GM19043 (cell line): ENCODE data around the gene TSEN15.
A peak's percentile ranks its signal among the peaks of the same experiment; 100 is the strongest.

Source experiments
- ATAC-seq: cut with Tn5 transposase; IDR thresholded peaks from one replicate; pipeline ENCODE4 v1.9.1; 2021; ENCODE audit warnings: low read depth; ENCODE audit not compliant: unreplicated experiment

Gene TSEN15

DNA sequence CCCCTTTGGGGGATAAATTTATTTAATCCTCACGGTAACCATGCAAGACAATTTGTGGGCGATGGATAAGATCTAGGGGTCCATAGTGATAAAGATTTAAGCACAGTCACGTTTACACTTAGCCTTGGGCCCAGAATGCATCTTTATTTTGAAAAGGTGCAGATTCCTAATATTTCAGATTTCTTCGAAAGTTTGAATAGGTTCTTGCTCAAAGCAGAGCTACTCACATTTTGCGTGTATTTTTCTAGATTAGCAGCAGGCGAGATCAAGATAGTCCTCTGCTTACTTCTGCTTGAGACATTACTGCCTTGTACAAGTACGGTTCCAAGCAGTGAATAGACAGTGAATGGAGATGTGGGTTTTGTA, 647 bp downstream of the TSEN15 start:
- ATAC-seq, result no peak

DNA sequence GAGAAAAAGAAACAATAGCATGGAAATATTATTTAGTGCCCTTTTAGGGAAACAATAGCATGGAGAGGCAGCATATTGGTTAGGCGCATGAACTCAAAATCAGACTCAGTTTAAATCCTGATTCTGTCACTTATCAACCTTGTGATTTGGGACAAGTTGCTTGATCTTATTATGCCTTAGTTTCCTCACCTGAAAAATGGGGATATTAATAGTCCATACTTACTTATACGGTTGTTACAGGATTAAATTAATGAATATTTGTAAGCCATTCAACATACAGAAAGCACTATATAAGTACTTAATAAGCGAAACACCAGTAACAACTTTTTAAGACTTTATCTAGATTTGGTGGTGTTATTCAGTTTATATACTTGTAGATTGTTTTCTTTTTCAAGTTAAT, 1.2 kb downstream of the TSEN15 start:
- no peak for ATAC-seq

DNA sequence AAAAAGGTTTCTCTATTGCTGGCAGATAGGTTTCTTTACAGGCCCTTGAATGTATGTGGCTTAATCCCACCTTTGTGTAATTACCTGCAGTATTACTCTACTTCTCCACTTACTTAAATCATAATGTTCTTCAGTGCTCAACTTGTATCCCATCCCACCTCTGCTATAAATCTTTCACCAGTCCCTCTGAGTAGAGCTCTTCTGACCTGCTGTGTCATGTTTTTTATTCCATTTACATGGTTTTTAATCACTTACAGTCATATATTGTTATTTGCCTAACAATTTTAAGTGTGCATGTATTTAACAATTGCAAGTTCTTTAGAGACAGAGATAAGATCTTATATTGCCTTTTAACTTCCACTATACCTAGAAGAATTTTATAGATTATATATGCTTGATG, 2.4 kb downstream of the TSEN15 start:
- no peak for ATAC-seq

DNA sequence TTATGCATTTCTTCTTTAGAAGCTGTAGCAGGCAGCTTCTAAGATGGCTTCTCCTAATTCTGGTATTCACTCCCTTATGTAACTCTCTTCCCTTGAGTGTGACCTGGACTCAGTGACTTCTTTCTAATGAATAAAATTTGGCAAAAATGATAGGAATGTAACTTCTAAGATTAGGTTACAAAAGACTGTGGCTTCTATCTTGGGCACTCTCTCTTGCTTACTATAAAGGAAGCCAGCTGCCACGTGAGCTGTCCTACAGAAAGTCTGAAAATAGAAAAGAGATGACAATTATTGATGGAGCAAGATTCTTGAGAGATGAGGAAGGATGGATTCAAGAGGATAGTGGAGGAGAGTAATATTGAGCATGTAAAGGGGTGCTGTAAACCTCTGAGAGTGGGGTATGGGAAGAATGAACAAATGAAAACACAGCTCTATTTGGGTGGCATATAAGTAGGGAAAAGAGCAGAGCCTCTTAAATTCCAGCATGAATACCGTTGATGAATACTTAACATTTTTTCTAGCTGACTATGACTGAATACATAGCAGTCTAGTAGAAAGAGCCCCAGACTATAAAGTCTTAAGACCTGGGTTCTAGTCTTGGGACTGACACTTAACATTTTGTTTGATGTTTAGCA, 5.5 kb downstream of the TSEN15 start:
- no peak for ATAC-seq

DNA sequence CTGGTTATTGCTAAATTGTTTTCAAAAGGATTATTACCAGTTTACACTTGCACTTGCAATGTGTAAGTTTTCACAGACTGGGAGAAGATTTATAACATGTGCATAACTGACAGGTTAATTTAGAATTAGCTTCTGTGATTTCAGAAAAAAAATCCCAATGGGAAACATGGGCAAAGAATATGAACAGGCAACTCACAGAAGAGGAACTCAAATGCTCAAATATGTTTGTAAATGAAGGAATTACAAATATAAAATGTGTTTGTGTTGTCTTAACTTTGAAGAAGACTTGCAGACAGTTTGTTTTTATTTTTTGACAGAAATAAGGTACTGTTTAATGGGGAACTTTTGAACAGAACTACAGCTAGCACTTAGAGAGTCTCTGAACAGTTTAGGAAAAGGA, 8.4 kb downstream of the TSEN15 start:
- no peak for ATAC-seq

DNA sequence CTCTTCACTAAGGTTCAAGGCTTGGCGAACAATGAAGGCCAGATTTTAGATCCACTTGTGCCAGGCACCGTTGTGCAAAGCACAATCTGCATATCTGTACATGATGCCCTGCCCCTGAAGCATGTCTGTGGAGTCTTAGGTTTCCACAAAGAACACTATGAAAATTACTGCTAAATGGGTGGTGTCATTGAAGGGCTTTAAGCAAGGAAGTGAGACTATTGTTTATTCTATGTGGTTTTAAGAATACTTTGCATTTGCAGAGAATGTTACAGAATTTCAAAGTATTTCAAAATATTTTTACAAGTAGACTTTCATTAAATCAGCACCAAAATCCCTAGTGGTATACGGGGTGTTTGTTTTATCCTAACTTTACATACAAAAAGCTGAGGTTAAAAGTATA, 8.8 kb downstream of the TSEN15 start:
- no peak for ATAC-seq

DNA sequence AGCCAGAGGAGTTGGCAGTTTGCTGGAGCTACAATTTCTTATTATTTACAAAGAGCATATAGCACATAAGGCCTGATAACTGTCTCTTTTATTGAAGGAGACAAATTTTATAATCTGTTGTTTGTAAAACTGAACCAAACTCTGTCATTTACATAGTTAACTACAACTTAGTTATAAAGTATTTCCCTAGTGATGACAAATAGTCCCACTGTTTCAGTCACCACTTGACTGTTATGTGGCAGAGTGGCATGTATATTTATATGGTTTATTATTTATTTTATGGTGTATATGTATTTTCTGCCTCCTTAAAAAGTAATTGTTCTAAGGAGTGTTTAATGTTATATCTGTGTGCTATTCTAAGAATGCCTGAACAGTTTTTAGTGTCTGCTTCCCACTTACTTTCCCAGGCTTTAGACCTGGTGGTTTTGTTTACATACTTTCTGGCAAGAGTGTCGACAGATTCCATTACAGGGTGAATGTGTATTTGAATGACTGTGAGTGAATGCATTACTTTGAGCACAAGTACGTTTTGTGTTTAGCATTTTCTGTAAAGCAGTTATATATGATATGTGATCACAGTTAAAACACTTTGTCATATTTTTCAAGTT, 10.0 kb downstream of the TSEN15 start:
- no peak for ATAC-seq

DNA sequence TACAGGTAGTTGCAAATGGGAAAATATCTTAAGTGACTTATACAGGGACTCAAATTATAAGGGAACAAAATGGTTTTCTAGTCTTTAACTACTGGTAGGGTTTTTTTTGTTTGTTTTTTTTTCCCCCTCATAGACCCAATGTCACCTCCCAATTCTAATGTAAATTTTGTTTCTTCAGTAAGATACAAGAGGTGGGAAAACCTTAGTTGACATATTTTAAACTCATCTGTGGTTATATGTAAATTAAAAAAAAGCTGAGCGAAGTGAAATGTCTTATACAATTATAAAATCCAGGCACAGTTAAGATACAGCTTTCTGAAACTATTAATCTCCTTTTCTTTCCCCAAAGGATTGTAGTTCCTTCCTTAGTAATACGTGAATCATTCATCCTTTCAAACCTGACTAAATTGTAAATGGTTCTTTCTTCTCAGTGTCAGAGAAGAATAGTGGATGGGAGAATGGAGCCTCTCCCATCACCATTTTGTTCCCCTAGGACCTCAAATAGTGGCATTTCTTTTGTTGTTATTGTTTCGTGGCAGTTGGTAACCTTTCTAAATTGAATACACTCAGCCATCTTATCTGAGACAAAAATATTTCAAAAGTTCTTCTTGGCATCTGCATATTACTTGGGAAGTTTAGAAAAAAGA, 11.2 kb downstream of the TSEN15 start:
- ATAC-seq, result no peak

DNA sequence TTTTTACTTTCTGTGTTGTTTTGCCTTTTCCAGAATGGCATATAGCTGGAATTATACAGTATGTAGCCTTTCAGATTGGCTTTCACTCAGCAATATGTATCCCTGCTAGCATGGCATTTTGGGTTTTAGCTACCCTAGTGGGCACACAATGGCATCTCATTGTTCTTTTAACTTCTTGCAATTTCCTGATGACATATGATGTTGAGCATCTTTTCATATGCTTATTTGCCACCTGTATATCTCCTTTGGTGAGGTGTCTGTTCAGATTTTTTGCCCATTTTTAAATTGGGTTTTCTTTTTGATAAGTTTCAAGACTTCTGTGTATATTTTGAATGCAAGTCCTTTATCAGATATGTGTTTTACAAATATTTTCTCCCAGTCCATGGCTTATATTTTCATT, 14.0 kb downstream of the TSEN15 start:
- ATAC-seq, result no peak

DNA sequence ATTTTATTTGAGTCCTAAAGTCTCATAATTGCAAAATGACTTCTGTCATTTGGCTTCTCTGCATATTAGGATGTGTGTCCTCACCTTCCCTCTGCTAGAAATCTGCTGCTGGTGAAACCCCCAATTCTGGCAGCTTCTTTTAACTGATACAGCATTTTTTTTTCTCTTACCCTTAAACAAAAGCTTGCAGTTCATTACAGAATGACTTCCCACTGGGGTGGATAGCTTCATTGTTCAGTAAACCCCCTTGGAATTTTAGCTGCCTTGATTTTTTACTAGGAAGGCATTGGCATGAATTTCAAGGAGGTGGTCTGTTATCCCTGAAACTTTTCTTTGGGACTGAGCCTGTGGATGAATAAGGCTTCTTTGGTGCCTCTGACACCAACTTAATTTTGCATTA, 16.8 kb downstream of the TSEN15 start:
- ATAC-seq, result no peak

DNA sequence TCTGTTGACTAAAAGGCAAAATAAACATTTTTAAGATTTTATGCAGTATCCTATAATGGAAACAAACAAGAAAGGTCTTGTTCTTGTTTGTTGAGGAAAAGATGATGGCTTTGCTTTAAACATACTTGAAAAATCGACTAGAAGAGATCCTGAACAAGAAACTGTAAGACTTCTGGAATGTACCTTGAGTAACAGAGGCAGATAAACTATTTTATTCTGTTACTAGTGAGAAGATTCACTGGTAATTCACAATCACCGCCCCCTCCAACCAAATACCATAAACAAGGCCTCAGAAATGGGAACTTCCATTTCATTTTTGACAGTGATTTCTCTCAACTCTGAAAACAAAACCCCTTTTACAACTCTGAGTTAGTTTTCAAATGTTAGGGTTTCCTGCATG, 18.1 kb downstream of the TSEN15 start:
- ATAC-seq, result no peak

DNA sequence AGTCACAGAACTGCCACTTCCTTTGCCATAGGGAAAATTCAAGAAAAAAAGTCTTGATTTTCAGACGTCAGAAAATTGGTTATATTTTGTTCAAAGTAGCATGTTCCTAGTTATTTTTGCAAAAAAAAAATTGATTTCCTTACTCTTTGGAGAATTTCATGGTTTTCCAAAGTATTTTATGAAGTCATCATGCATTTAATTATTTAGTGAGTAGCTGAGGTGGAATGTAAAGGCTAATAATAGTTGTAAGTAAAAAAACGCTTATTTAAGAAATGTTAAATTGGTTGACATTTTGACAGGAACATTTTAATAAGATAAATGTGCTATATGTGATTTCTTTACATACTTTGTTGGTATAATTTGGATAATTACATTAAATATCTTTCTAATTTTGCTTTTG, 20.8 kb downstream of the TSEN15 start:
- ATAC-seq, result no peak

DNA sequence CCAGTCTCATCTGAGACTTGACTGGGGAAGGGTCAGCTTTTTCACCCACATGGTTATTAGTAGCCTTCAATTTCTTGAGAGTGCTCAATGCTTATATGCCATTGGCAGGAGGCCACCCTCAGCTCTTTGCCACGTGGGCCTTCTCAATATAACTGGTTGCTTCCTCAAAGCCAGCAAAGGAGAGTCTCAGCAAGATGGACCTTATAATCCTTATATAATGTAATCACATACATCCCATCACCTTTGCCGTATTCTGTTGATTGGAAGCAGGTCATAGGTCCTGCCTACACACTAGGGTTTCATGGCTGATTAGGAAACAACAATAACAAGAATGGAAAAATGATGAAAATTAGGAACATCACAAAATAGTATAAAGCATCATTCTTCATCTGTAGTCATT, 22.9 kb downstream of the TSEN15 start:
- ATAC-seq, result no peak

DNA sequence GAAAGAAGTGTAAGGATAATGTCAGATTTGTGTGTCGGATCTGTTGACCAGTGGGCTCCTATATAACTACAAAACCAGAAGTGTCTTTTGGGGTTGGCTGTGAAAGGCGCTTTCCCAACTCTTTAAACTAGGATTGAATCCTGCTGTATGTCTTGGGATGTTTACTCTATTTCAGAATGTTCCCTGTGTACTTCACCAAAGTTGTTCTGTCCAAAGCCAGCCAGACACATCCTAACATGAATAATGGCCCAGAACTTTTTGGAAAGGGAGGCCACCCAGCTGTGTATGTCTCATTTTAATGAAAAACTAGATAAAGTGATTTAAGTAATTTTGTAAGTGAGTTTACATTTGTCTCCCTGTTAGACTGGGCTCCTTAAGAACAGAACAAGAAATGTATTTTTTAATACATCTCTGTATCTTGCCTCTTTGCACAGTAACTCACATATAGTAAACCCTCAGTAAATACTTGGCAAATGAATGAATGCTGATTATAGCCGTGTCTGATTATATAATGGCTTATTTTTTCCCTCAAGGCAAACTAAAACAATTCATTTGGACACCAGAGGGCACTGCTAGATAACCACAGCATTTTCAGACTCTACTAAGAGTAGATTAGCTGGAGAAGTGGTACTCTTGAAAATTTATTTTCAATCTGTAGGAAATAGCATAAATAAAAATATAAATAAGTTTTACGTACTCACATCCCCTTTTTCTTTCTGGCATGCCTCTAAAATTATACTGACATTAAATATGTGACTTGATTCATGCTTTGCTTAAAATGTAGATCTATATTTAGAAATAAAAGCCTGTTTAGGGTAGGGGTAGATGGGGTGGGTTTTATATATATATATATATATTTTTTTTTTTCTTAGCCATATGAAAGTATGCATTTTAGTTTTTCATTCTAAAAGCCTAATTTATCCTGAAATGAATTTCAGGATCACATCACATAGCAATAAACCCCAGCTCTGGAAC, 23.8 kb downstream of the TSEN15 start:
- ATAC-seq, result peak; percentile 47

DNA sequence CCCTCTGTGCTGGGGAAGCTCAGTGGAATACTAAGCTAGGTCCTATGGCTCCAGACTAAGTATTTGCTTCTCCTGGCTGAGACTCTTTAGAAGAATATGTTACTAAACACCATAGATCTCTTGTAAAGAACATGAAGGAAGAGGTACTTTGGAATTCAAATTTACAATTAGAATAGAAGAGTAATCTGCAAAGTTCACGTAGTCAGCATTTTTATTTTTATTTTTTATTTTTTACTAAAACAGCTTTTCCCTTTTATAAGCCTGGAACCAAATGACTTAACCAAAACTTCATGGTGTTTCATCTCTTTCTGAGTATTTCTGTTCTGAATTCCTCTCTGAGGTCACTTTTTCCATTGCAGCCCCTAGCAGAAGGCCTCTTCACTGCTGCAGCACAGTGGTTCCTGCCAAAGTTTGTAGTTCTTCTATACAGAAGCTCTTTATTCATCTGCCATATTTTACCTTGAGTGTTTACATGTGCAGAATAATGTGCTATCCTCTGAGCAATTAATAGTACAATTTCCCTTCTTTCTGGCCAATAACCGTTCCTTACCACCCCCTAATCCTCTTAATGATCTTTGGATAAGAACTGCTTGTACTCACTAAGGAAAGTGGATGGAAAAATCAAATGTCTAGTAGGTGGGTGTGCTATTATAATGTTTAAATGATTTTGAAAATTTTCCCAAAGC, 27.2 kb downstream of the TSEN15 start:
- ATAC-seq, result no peak

DNA sequence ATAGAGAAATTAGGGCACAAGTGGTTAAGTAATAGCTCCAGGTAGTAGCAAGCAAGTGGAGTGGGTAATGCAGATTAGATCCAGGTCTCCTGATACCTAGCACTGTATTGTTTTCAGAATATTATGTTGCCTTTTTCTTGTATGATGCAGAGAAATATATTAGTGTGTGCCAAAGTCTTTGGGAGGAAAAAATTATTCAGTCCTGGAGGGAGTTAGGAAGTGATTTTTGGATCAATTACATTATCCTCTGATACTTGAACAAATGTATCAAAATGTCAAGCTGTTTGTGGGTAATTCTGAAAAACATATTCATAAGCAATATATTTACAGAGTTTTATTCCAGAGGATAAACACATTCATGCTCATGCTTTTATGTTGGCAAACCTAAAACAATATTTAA, 28.8 kb downstream of the TSEN15 start:
- no peak for ATAC-seq

DNA sequence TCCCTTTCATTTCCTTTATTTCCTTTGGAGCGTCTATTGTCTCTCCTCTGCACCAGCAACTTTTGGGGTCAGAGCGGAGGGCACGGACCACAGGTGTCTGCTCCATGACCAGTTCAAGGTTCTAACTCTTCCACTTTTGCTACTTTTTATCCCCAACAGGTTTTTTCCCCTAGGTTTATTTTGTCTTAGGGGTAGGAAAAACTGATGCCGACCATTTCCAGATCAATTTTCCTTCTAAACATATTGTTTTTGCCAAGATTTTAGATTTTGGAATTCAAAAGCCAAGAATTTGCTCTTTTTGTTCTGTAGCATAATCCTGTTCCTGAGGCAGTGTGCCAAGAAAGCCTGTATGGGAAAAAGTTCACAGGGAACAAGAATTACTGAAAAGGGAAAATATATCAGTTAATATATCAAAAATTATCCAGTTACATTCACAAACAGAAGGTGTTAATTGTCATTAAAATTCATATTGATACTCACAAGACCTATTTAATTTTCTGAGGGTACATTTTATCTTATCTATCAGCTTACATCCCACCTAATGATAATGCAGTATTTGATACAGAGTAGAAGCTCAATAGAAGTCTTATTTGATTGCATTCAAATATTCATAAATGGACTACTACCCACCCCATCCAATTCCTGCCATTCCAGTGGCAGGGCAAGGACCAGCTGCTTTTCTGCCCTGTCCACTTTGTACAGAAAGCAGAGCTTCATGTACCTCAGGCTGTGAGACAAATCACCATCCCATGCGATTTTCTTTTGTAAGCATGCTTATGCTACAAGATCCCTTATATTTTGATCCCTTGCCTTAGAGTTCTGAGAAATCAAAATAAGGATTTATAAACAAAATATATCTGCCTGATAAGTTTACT, 31.2 kb downstream of the TSEN15 start:
- ATAC-seq, result no peak

DNA sequence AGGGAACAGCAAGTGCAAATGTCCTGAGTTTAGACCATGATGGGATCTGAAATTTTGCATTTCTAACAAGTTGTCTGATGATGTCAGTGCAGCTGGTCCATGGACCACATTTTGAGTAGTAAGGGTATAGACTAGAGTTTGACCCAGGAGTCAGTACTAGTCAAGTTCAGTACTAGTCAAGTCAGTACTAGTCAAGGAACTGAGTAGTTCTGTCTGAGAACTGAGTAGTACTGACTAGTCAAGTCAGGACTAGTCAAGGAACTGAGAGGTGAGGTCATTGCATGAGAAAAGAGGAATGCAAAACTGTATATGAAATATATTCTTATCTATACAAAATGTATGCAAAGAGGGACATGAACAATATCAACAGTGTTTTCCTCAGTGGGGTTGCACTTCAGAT, 34.1 kb downstream of the TSEN15 start:
- no peak for ATAC-seq

DNA sequence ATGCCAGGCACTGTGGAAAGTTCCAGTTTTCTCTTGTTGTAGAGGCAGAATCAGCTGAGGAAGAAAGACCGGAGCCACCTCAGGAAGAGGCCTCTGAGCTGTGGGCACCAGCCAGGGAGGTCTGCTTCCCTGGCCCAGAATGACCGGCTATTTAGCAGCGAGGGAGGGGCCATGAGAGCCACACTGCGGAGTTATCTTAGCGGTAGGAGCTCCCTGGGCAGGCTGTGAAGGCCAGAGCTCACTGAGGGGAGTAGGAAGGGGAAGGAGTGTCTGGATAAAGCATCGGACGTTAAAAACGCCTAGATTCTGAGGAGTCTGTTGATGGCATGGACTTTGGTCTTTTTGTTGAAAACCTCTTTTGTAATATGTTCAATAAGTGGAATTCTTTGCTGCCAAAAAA, 36.5 kb downstream of the TSEN15 start:
- ATAC-seq, result no peak

DNA sequence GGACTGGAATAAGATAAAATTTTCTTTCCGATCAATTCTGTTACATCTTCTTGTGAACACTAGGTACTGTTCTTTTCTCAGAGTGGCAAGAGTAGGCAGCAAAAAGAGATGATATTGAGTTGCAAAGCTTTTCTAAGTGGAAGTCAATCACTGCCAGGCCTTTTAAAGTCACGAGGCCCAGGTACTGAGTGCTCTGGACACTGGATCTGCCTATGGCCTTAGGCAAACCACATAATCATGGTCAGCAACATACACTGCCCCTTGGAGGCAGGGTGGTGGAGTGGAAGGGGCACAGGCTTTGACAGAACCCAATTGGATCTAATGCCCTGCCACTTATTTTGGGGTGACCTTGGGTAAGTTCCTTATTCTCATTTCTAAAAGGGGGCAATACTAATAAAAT, 41.5 kb downstream of the TSEN15 start:
- ATAC-seq, result no peak
